ENCODE data around the gene FAM83G.

FAM83G gene

GRCh38 chr17:19010729-19011505, 6.4 kb upstream of the FAM83G start:
- H3K4me2 ChIP-seq (ENCODE audit: low read length) = no peak overlapping the region
- H3K9me2 ChIP-seq (replicated peaks; ENCODE audit: control insufficient read depth, low read length) = no peaks in the 10 kb centered on the region
- no peak for TF ChIP-seq EZH2phosphoT487 (IDR thresholded peaks at IDR 0.05; ENCODE audit: borderline replicate concordance, low read length)
- no peak for TF ChIP-seq CTCF (IDR thresholded peaks at IDR 0.05; ENCODE audit: low read depth, low read length, poor library complexity, severe bottlenecking)
- no peaks in the 10 kb centered on the region for H3K36me3 ChIP-seq (ENCODE audit: control insufficient read depth, low read length)
- H3K4me1 ChIP-seq (ENCODE audit: control insufficient read depth, low read length) = no peaks in the 10 kb centered on the region
- 0 out of 2 replicates have a peak, but pooled peaks cover 3% of the 10 kb centered on the region for H3K27me3 ChIP-seq (ENCODE audit: control insufficient read depth, low read length)
- H3F3A ChIP-seq (ENCODE audit: control insufficient read depth, insufficient read depth) = peaks cover 11% of the 10 kb centered on the region
- no peaks in the 10 kb centered on the region for H3K79me2 ChIP-seq (ENCODE audit: control insufficient read depth, low read length)
- no peaks in the 10 kb centered on the region for H3K9me3 ChIP-seq (ENCODE audit: control insufficient read depth, insufficient read depth, low read length)
- no peak overlapping the region for H3K4me3 ChIP-seq (ENCODE audit: low read length)
- no peak overlapping the region for H3K27ac ChIP-seq (ENCODE audit: low read depth, low read length)
- H4K20me1 ChIP-seq (ENCODE audit: control insufficient read depth, insufficient read depth, low read depth, low read length) = no peaks in the 10 kb centered on the region

GRCh38 chr17:19009970-19010369, 5.4 kb upstream of the FAM83G start:
- H3K9me2 ChIP-seq (replicated peaks; ENCODE audit: control insufficient read depth, low read length) = no peaks in the 10 kb centered on the region
- H3K4me1 ChIP-seq (ENCODE audit: control insufficient read depth, low read length) = peaks cover 8% of the 10 kb centered on the region
- no peak for TF ChIP-seq EZH2phosphoT487 (IDR thresholded peaks at IDR 0.05; ENCODE audit: borderline replicate concordance, low read length)
- TF ChIP-seq CTCF (IDR thresholded peaks at IDR 0.05; ENCODE audit: low read depth, low read length, poor library complexity, severe bottlenecking) = no peak
- no peaks in the 10 kb centered on the region for H3K36me3 ChIP-seq (ENCODE audit: control insufficient read depth, low read length)
- no peaks in the 10 kb centered on the region for H3K79me2 ChIP-seq (ENCODE audit: control insufficient read depth, low read length)
- no peak overlapping the region for H3K4me2 ChIP-seq (ENCODE audit: low read length)
- no peak overlapping the region for H3K27ac ChIP-seq (ENCODE audit: low read depth, low read length)
- no peaks in the 10 kb centered on the region for H4K20me1 ChIP-seq (ENCODE audit: control insufficient read depth, insufficient read depth, low read depth, low read length)
- no peaks in the 10 kb centered on the region for H3K9me3 ChIP-seq (ENCODE audit: control insufficient read depth, insufficient read depth, low read length)
- H3F3A ChIP-seq (ENCODE audit: control insufficient read depth, insufficient read depth) = peaks cover 13% of the 10 kb centered on the region
- no peaks in the 10 kb centered on the region for H3K27me3 ChIP-seq (ENCODE audit: control insufficient read depth, low read length)
- no peak overlapping the region for H3K4me3 ChIP-seq (ENCODE audit: low read length)

- Histone ChIP-seq H3F3A (ENCODE audit: control insufficient read depth, insufficient read depth) (peaks cover 13% of the 10 kb centered on the region), H3K4me3 (ENCODE audit: low read length) (no peak overlapping the region), H3K27ac (ENCODE audit: low read depth, low read length) (no peak overlapping the region), H3K4me1 (ENCODE audit: control insufficient read depth, low read length) (peaks cover 34% of the 10 kb centered on the region), H3K9me3 (ENCODE audit: control insufficient read depth, insufficient read depth, low read length) (no peaks in the 10 kb centered on the region), H4K20me1 (ENCODE audit: control insufficient read depth, insufficient read depth, low read depth, low read length) (peaks cover under 1% of the 10 kb centered on the region; the same call in 1 of the 2 replicates), H3K4me2 (ENCODE audit: low read length) (no peak overlapping the region), H3K79me2 (ENCODE audit: control insufficient read depth, low read length) (peaks cover 23% of the 10 kb centered on the region), H3K36me3 (ENCODE audit: control insufficient read depth, low read length) (peaks cover 18% of the 10 kb centered on the region), H3K9me2 (replicated peaks; ENCODE audit: control insufficient read depth, low read length) (no peaks in the 10 kb centered on the region), H3K27me3 (ENCODE audit: control insufficient read depth, low read length) (no peaks in the 10 kb centered on the region)
- TF ChIP-seq CTCF (IDR thresholded peaks at IDR 0.05; ENCODE audit: low read depth, low read length, poor library complexity, severe bottlenecking) (no peak), EZH2phosphoT487 (IDR thresholded peaks at IDR 0.05; ENCODE audit: borderline replicate concordance, low read length) (no peak)
Measured at GRCh38 chr17:19006698-19007097, 2.1 kb upstream of the FAM83G start.

All from DOHH2 (cell line).